Pancreas (tissue), 10 donors: ENCODE results near the gene RTKN2. TPM values are rescaled to one million over a fixed set of nuclear protein-coding genes. Genes with fewer than 3 reads are reported as not detected.

Source experiments
- ATAC-seq, 4 donors: fragments of 200-7000 bp; cut with Tn5 transposase; one replicate each; pipeline versions ENCODE4 v1.8.0 to v1.9.1; 2020; ENCODE audit warnings: mild to moderate bottlenecking in 4 of 4, moderate library complexity in 4 of 4
- DNase-seq, 6 donors: peaks; one replicate each; pipeline ENCODE4 v3.0.0-alpha.2; 2020
- FAIRE-seq: peaks from 2 replicates; lab custom pipeline; 2012; peaks lifted over from hg19 to GRCh38; lab: Jason Lieb, UNC
- H3K27ac ChIP-seq, 4 donors: fragments of 200-600 bp; sonication (generic); 1 replicate in 3 of 4; 2 replicates in 1 of 4; pipeline versions ENCODE4 v1.5.0 to v1.8.0; 2020
- H3K27me3 ChIP-seq, 4 donors: fragments of 200-600 bp; one replicate each; pipeline ENCODE4 v1.8.0; 2021
- H3K36me3 ChIP-seq, 3 donors: fragments of 200-600 bp; sonication (generic) in 1 of 3; one replicate each; pipeline versions ENCODE4 v1.5.0 to v1.8.0; 2020 to 2021
- H3K4me1 ChIP-seq, 3 donors: fragments of 200-600 bp; one replicate each; pipeline ENCODE4 v1.8.0; 2021
- H3K4me3 ChIP-seq, 4 donors: fragments of 200-600 bp; sonication (generic) in 2 of 4; one replicate each; pipeline versions ENCODE4 v1.5.0 to v1.8.0; 2020 to 2021
- H3K9me3 ChIP-seq, 4 donors: fragments of 200-600 bp; one replicate each; pipeline ENCODE4 v1.8.0; 2021
- WGBS, 2 donors: extraction: QIAGEN DNeasy Blood & Tissue Kit; methylation state at CpG; one replicate each; pipeline ENCODE4 v1.1.7; 2013; 5-methylcytosine and 5-hydroxymethylcytosine counted together
- intact Hi-C, 3 donors: fragments of 100-400 bp; cut with DNase I; formaldehyde crosslinking; loops; one replicate each; pipeline versions ENCODE4 v1.11.1 to v1.14.2; 2022
- polyA plus RNA-seq, 2 donors: library from polyadenylated mRNA; stranded (reverse); fragments of 200-250 nt; gene quantifications; one replicate each; pipeline ENCODE4 v1.2.3, GENCODE V29; 2013
- total RNA-seq, 6 donors: library from RNA; stranded (reverse); fragmentation: NEBNext Ultra II Directional in 4 of 6; extraction: Animal tissue kit (Norgen Biotek cat#: 25700) in 4 of 6; gene quantifications; one replicate each; pipeline versions ENCODE4 v1.2.1 to v1.2.4, GENCODE V29; 2021 to 2023
- TF ChIP-seq, protein P1 (sequence below), 4 donors: fragments of 200-600 bp; sonication (generic) in 3 of 4; IDR thresholded peaks; one replicate each; pipeline versions ENCODE4 v1.5.0 to v1.8.0; 2021; ENCODE audit warnings: antibody characterized with exemption in 4 of 4
- donor health status: healthy with polysubstance abuse.
- donor health status: DM: no; HTN: no; CAD: no; lungs with moderate emphysema.
- donor health status: DM: no; HTN: no; CAD: no.
- donor health status: control.
- donor health status: control.
- donor health status: Bipolar disorder and iron deficiency.
- donor health status: DM: yes; HTN: yes; CAD: no.
- donor health status: DM: no; HTN: no; CAD: no.
- donor health status: DM: no; HTN: no; CAD: no.
- donor health status: DM: yes; HTN: yes; CAD: no.

RTKN2 gene
- total and polyA plus RNA-seq, 8 donors = 0.04 to 0.31 (median 0.16) TPM; not detected in 1

DNA sequence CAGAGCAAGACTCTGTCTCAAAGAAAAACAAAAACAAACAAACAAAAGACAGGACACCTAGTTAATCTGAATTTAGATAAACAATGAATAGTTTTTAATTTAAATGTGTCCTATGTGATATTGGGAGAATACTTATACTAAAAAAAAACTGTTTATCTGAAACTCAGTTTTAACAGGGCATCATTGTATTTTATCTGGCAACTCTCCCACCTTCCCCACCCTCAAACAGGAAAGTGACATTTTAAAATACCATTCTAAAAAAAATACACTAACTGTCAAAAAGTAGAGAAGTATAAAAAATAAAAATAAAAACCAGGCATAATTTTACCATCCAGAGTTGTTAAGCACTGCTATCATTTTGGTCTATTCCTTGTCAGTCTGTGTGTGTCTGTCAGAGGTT, 119.0 kb downstream of the RTKN2 start:
- FAIRE-seq = no peak

DNA sequence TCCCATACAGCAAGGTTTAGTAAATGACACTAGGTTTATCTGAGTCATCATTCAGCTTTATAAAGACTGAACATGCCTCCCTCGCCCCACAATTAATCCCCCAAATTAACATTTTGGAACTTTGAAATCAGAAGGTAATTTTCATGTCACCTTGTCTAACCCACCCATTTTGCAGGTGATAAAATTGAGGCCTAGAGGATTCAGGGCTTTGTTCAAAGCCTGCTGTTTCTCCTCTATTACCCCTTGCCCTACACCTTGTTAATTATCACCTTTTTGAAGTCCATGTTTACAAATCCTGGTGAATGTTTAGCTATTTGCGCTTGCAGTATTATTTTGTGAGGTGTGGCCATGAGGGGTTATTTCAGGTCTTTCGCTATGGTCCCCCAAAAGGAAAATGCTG, 120.5 kb downstream of the RTKN2 start:
- H3K27ac ChIP-seq = no peak overlapping the region
- H3K4me1 ChIP-seq = no peaks in the 10 kb centered on the region
- intact Hi-C loops = no loop called here
- 70 to 93% methylated on average over 3 of the region's 3 CpGs for WGBS, 2 donors
- no peak for DNase-seq
- no peak for ATAC-seq
- FAIRE-seq = no peak
- H3K9me3 ChIP-seq = no peaks in the 10 kb centered on the region
- no peak overlapping the region for H3K4me3 ChIP-seq
- TF ChIP-seq, protein P1, sequence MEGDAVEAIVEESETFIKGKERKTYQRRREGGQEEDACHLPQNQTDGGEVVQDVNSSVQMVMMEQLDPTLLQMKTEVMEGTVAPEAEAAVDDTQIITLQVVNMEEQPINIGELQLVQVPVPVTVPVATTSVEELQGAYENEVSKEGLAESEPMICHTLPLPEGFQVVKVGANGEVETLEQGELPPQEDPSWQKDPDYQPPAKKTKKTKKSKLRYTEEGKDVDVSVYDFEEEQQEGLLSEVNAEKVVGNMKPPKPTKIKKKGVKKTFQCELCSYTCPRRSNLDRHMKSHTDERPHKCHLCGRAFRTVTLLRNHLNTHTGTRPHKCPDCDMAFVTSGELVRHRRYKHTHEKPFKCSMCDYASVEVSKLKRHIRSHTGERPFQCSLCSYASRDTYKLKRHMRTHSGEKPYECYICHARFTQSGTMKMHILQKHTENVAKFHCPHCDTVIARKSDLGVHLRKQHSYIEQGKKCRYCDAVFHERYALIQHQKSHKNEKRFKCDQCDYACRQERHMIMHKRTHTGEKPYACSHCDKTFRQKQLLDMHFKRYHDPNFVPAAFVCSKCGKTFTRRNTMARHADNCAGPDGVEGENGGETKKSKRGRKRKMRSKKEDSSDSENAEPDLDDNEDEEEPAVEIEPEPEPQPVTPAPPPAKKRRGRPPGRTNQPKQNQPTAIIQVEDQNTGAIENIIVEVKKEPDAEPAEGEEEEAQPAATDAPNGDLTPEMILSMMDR (IDR thresholded peaks at IDR 0.05) = no peak
- H3K27me3 ChIP-seq = no peaks in the 10 kb centered on the region
- H3K36me3 ChIP-seq = no peaks in the 10 kb centered on the region

More for the DNA sequence above, 119.0 kb downstream of the RTKN2 start:
- Histone ChIP-seq H3K9me3 (no peaks in the 10 kb centered on the region), H3K27ac (no peak overlapping the region), H3K4me1 (no peaks in the 10 kb centered on the region), H3K4me3 (no peak overlapping the region), H3K36me3 (no peaks in the 10 kb centered on the region), H3K27me3 (no peaks in the 10 kb centered on the region)
- ATAC-seq (no peak), DNase-seq (no peak)
- TF ChIP-seq, protein P1 (IDR thresholded peaks at IDR 0.05) = no peak
- intact Hi-C loops = no loop called here

DNA sequence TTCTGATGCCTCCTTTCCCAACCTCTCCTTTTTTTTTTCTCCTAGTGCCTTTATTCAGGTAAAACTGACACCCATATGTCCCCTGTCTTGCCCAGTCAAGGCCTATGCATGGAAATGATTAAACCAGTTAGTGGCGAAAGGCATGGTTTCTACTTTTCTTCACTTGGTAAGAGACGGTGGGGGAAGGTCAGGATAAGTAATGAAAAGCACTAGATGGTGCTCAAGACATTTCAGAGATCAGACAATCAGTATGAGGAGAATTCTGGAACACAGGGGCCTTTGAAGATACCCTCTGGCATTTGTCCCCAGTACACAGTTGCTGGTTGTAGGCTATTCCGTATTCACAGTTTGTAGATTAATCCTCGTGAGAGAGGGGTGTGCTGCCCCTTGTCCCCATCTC, 121.2 kb downstream of the RTKN2 start:
- DNase-seq (no peak), ATAC-seq (no peak), FAIRE-seq (no peak)
- intact Hi-C loops = no loop called here
- no peaks in the 10 kb centered on the region for H3K27me3 ChIP-seq
- H3K27ac ChIP-seq = no peak overlapping the region
- WGBS, 2 donors = 82 to 91% methylated on average over 4 of the region's 4 CpGs
- TF ChIP-seq, protein P1 (IDR thresholded peaks at IDR 0.05) = no peak
- no peak overlapping the region for H3K4me3 ChIP-seq
- no peaks in the 10 kb centered on the region for H3K36me3 ChIP-seq
- no peaks in the 10 kb centered on the region for H3K9me3 ChIP-seq
- H3K4me1 ChIP-seq = no peaks in the 10 kb centered on the region

DNA sequence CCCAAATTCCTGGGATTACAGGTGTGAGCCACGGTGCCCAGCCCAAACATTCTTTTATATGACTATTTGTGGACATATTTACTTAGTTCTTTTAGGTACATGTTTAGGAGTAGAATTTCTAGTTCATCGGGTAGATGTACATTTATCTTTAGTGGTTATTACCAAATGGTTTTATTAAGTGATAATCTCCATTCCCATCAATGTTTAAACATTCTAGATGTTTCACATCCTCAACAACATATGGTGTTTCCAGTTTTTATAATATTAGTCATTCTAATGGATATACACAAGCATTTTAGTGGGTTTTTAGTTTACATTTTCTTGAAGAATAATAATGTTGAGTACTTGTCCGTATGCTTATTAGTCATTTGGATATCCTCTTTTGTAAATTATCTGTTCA, 131.7 kb downstream of the RTKN2 start:
- Histone ChIP-seq H3K9me3 (no peaks in the 10 kb centered on the region), H3K27me3 (no peaks in the 10 kb centered on the region), H3K27ac (no peak overlapping the region), H3K36me3 (no peaks in the 10 kb centered on the region), H3K4me1 (no peaks in the 10 kb centered on the region), H3K4me3 (no peak overlapping the region)
- 84 to 87% methylated on average over 3 of the region's 3 CpGs for WGBS, 2 donors
- TF ChIP-seq, protein P1 (IDR thresholded peaks at IDR 0.05) = no peak
- FAIRE-seq (no peak), ATAC-seq (no peak), DNase-seq (no peak)
- intact Hi-C loops = no loop called here

DNA sequence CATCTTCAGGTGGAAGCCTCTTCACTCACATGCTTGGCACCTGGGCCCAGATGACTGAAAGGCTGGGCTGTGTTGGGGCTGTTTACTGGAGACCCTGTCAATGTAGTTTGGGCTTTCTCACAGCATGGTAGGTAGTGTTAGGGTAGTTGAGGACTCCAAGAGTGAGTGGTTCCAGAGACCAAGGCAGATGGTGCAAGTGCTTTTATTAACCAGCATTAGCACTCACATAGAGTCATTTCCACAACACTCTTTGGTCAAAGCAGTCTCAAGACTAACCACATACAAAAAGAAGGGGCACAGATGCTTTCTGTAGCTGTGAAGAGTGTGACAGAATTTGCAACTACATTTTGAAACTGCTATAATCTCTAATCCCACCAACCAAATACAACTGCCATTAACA, 135.0 kb downstream of the RTKN2 start:
- intact Hi-C loops = no loop called here
- no peak overlapping the region for H3K4me3 ChIP-seq
- ATAC-seq (no peak), FAIRE-seq (no peak), DNase-seq (no peak)
- H3K4me1 ChIP-seq = no peaks in the 10 kb centered on the region
- H3K27me3 ChIP-seq = no peaks in the 10 kb centered on the region
- no peaks in the 10 kb centered on the region for H3K36me3 ChIP-seq
- no peak overlapping the region for H3K27ac ChIP-seq
- H3K9me3 ChIP-seq = no peaks in the 10 kb centered on the region
- TF ChIP-seq, protein P1 (IDR thresholded peaks at IDR 0.05) = no peak

Other genes with a start within 250 kb of the RTKN2 start
- gene ZNF365, start 105.5 kb upstream of the RTKN2 start, total RNA-seq = under 1 TPM; 0.08 to 0.89 (median 0.20) TPM
- 1 to 10 TPM in 1 of 2 donors, under 1 TPM in 1; 0.53 to 1.6 TPM for gene ZNF365, start 105.5 kb upstream of the RTKN2 start, polyA plus RNA-seq